Measurements from ENCODE around the gene ACBD6.

DNA sequence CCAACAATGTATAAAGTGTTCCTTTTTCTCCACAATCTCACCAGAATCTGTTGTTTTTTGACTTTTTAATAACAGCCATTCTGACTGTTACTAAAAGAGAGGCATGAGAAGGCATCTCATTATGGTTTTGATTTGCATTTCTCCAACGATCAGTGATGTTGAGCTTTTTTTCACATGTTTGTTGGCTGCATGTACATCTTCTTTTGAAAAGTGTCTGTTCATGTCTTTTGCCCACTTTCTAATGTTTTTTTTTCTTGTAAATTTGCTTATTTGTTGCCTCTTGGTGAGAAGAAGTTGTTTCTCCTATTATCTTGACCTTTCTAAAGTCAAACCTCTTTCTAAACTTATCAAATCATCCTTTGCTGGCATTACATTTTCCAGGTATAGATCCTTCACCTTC, 80.8 kb downstream of the ACBD6 start:
- no peak for TF ChIP-seq POLR2A (IDR thresholded peaks at IDR 0.05; ENCODE audit: low read length)
- TF ChIP-seq GATA1 (IDR thresholded peaks at IDR 0.05; ENCODE audit: low read depth, low read length): no peak

All from erythroblast (primary cell).